Keratinocyte (primary cell): ENCODE results near the gene CPTP. TPM values are rescaled to one million over a fixed set of nuclear protein-coding genes. Genes with fewer than 3 reads are reported as not detected.

ENCODE experiments used
- DNase-seq: peaks from one replicate; pipeline ENCODE4 v3.0.0-alpha.2; 2011; ENCODE audit warnings: low read depth, missing footprints, low spot score
- FAIRE-seq: peaks from 2 replicates; lab custom pipeline; 2011; peaks lifted over from hg19 to GRCh38; lab: Jason Lieb, UNC
- H2AFZ ChIP-seq: 2 replicates; pipeline ENCODE4 v1.6.0; 2012; ENCODE audit warnings: low read length, control low read depth, inconsistent platforms; ENCODE audit not compliant: control insufficient read depth
- H3K27ac ChIP-seq: 2 replicates; pipeline ENCODE4 v1.5.1; 2011; ENCODE audit warnings: low read length; ENCODE audit not compliant: control insufficient read depth, insufficient read depth
- H3K27me3 ChIP-seq: 3 replicates; pipeline ENCODE4 v1.6.0; 2011; ENCODE audit warnings: low read length; ENCODE audit not compliant: control insufficient read depth, insufficient read depth; ENCODE audit errors: extremely low read depth
- H3K36me3 ChIP-seq, 2 experiments: 2 replicates in 1 of 2; 3 replicates in 1 of 2; pipeline ENCODE4 v1.5.1; 2011; ENCODE audit warnings: low read length in 2 of 2, mild to moderate bottlenecking in 1 of 2; ENCODE audit not compliant: control insufficient read depth in 2 of 2, insufficient read depth in 2 of 2; ENCODE audit errors: extremely low read depth in 1 of 2
- H3K4me1 ChIP-seq: 3 replicates; pipeline ENCODE4 v1.5.1; 2011; ENCODE audit warnings: low read length; ENCODE audit not compliant: control insufficient read depth, insufficient read depth; ENCODE audit errors: extremely low read depth
- H3K4me2 ChIP-seq: 3 replicates; pipeline ENCODE4 v1.6.0; 2011; ENCODE audit warnings: low read depth, low read length; ENCODE audit not compliant: control insufficient read depth, insufficient read depth; ENCODE audit errors: extremely low read depth
- H3K4me3 ChIP-seq, 3 experiments: fragments of 200-600 bp in 1 of 3; sonication (generic) in 1 of 3; 2 replicates in 2 of 3; 3 replicates in 1 of 3; pipeline ENCODE4 v1.5.1; 2011 to 2016; ENCODE audit warnings: low read length in 3 of 3, mild to moderate bottlenecking in 3 of 3, control low read depth in 2 of 3, inconsistent platforms in 1 of 3, low read depth in 1 of 3, mixed read lengths in 1 of 3, mixed run types in 1 of 3, moderate library complexity in 1 of 3; ENCODE audit not compliant: control insufficient read depth in 2 of 3, insufficient read depth in 2 of 3; ENCODE audit errors: extremely low read depth in 1 of 3
- H3K79me2 ChIP-seq: 2 replicates; pipeline ENCODE4 v1.6.0; 2012; ENCODE audit warnings: low read length; ENCODE audit not compliant: control insufficient read depth, insufficient read depth
- H3K9ac ChIP-seq: 3 replicates; pipeline ENCODE4 v1.6.0; 2011; ENCODE audit warnings: low read length; ENCODE audit not compliant: control insufficient read depth, insufficient read depth; ENCODE audit errors: extremely low read depth
- H3K9me1 ChIP-seq: 3 replicates; pipeline ENCODE4 v1.6.0; 2011; ENCODE audit warnings: low read length; ENCODE audit not compliant: control insufficient read depth, insufficient read depth; ENCODE audit errors: extremely low read depth
- H3K9me3 ChIP-seq: 2 replicates; pipeline ENCODE4 v1.5.1; 2012; ENCODE audit warnings: low read depth, low read length; ENCODE audit not compliant: control insufficient read depth
- H4K20me1 ChIP-seq: 3 replicates; pipeline ENCODE4 v1.6.0; 2011; ENCODE audit warnings: low read length; ENCODE audit not compliant: control insufficient read depth, insufficient read depth; ENCODE audit errors: extremely low read depth
- CTCF ChIP-seq, 3 experiments: IDR thresholded peaks in 1 of 3; conservative IDR thresholded peaks in 1 of 3; optimal IDR thresholded peaks in 1 of 3; 2 replicates in 2 of 3; 3 replicates in 1 of 3; pipeline versions ENCODE3 to v1.5.1; 2011; ENCODE audit warnings: low read length in 3 of 3, mild to moderate bottlenecking in 3 of 3, moderate library complexity in 2 of 3, control low read depth in 1 of 3, inconsistent platforms in 1 of 3; ENCODE audit not compliant: insufficient read depth in 2 of 3; ENCODE audit errors: extremely low read depth in 1 of 3
- EZH2 ChIP-seq: IDR thresholded peaks from one replicate; pipeline ENCODE4 v1.6.1; 2012; ENCODE audit warnings: inconsistent platforms, mild to moderate bottlenecking, low read length, moderate library complexity
- dilution Hi-C: fragments of 300-500 bp; cut with MboI; formaldehyde crosslinking; loops from one replicate; pipeline ENCODE4 v1.7.0; 2020; ENCODE audit warnings: low sequenced_read_pairs; ENCODE audit not compliant: extremely low pct_ligation_motif_present
- polyA plus RNA-seq, 5 experiments: library from polyadenylated mRNA; depleted of rRNA in 3 of 5; stranded (reverse) in 3 of 5; stranded (forward) in 1 of 5; unstranded in 1 of 5; fragments of >200 nt; gene quantifications; 1 replicate in 1 of 5; 2 replicates in 3 of 5; 3 replicates in 1 of 5; pipeline versions ENCODE4 v1.2.1 to v1.2.3, GENCODE V29; 2011 to 2012; ENCODE audit warnings: missing spikeins in 2 of 5, low read depth in 1 of 5, low replicate concordance in 1 of 5
- small RNA-seq, 3 experiments: library from RNA; depleted of rRNA; stranded (forward); fragments of <200 nt; gene quantifications; one replicate each; pipeline ENCODE3, GENCODE V24; 2012; ENCODE audit warnings: low read depth in 3 of 3, low replicate concordance in 1 of 3; ENCODE audit not compliant: insufficient read length in 3 of 3

Gene CPTP
- polyA plus RNA-seq, 1 donor (not counting 4 experiments of a cell fraction or from before 2014, with no cell fraction given) = 5.8 TPM

GRCh38 chr1:1377540-1378205 lies 53.1 kb downstream of the CPTP start:
- H3K27ac ChIP-seq = no peak overlapping the region
- dilution Hi-C loops = no loop called here

More at GRCh38 chr1:1377540-1378205, 53.1 kb downstream of the CPTP start:
- H3K4me3 ChIP-seq = no peak overlapping the region
- FAIRE-seq (no peak), DNase-seq (no peak)
- no peak overlapping the region for H3K9ac ChIP-seq
- H2AFZ ChIP-seq = no peak overlapping the region
- H4K20me1 ChIP-seq = no peaks in the 10 kb centered on the region
- no peaks in the 10 kb centered on the region for H3K9me3 ChIP-seq
- no peaks in the 10 kb centered on the region for H3K9me1 ChIP-seq
- TF ChIP-seq CTCF (optimal IDR thresholded peaks at IDR 0.05 in 1 of 3, IDR thresholded peaks at IDR 0.05 in 1 of 3, conservative IDR thresholded peaks at IDR 0.05 in 1 of 3; ENCODE audit: extremely low read depth in 1 of 3, insufficient read depth in 2 of 3, low read length in 3 of 3) (no peak), EZH2 (no peak)
- no peak overlapping the region for H3K4me2 ChIP-seq
- peaks cover 0 to 17% of the 10 kb centered on the region in 2 experiments for H3K36me3 ChIP-seq
- H3K27me3 ChIP-seq = no peaks in the 10 kb centered on the region
- peaks cover 22% of the 10 kb centered on the region for H3K79me2 ChIP-seq
- peaks cover 12% of the 10 kb centered on the region for H3K4me1 ChIP-seq

Small RNA genes within 50 kb of the gene (small RNA-seq; reads per million reads assigned to genes)
- 0 reads per million in 3 experiments for gene MIR6726

Other genes with a start within 250 kb of the CPTP start
- 6.1 to 8.8 TPM (median 8.0 TPM) in 3 replicates for gene C1orf159, start 208.7 kb upstream of the CPTP start, polyA plus RNA-seq
- not detected in 3 replicates for gene TTLL10, start 150.9 kb upstream of the CPTP start, polyA plus RNA-seq
- gene TNFRSF18, start 118.2 kb upstream of the CPTP start, polyA plus RNA-seq = 0.09 to 0.63 TPM (median 0.21 TPM) in 3 replicates
- gene TNFRSF4, start 110.6 kb upstream of the CPTP start, polyA plus RNA-seq = 0.04 TPM in 1 of 3 replicates, not detected in the others
- gene SDF4, start 92.8 kb upstream of the CPTP start, polyA plus RNA-seq = 63.5 to 103 TPM (median 66.3 TPM) in 3 replicates
- 6.8 to 9.5 TPM (median 7.8 TPM) in 3 replicates for gene B3GALT6, start 92.6 kb upstream of the CPTP start, polyA plus RNA-seq
- 0.15 to 0.46 TPM (median 0.18 TPM) in 3 replicates for gene C1QTNF12, start 78.1 kb upstream of the CPTP start, polyA plus RNA-seq
- gene UBE2J2, start 50.9 kb upstream of the CPTP start, polyA plus RNA-seq = 18.2 to 37.3 TPM (median 27.0 TPM) in 3 replicates
- 0.08 to 0.32 TPM (median 0.16 TPM) in 3 replicates for gene SCNN1D, start 44.4 kb upstream of the CPTP start, polyA plus RNA-seq
- gene ACAP3, start 16.9 kb upstream of the CPTP start, polyA plus RNA-seq = 13.4 to 45.8 TPM (median 17.4 TPM) in 3 replicates
- gene PUSL1, start 16.2 kb upstream of the CPTP start, polyA plus RNA-seq = 11.4 to 20.5 TPM (median 14.9 TPM) in 3 replicates
- gene INTS11, start 142 bp upstream of the CPTP start, polyA plus RNA-seq = 70.4 to 89.8 TPM (median 76.9 TPM) in 3 replicates
- gene TAS1R3, start 6.5 kb downstream of the CPTP start, polyA plus RNA-seq = 0.01 to 0.08 TPM (median 0.04 TPM) in 3 replicates
- 28.1 to 68.6 TPM (median 31.6 TPM) in 3 replicates for gene DVL1, start 24.6 kb downstream of the CPTP start, polyA plus RNA-seq
- gene MXRA8, start 33.8 kb downstream of the CPTP start, polyA plus RNA-seq = 0.05 to 0.14 TPM in 2 of 3 replicates, not detected in the other
- gene AURKAIP1, start 50.4 kb downstream of the CPTP start, polyA plus RNA-seq = 75.8 to 86.9 TPM (median 83.2 TPM) in 3 replicates
- gene CCNL2, start 74.5 kb downstream of the CPTP start, polyA plus RNA-seq = 97.0 to 171 TPM (median 140 TPM) in 3 replicates
- gene MRPL20, start 82.5 kb downstream of the CPTP start, polyA plus RNA-seq = 94.3 to 169 TPM (median 133 TPM) in 3 replicates
- gene ANKRD65, start 96.5 kb downstream of the CPTP start, polyA plus RNA-seq = 4.6 to 6.5 TPM (median 5.1 TPM) in 3 replicates
- 5.0 to 6.7 TPM (median 6.5 TPM) in 3 replicates for gene VWA1, start 110.9 kb downstream of the CPTP start, polyA plus RNA-seq
- 0.39 to 0.72 TPM (median 0.45 TPM) in 3 replicates for gene ATAD3C, start 124.9 kb downstream of the CPTP start, polyA plus RNA-seq
- gene ATAD3B, start 147.0 kb downstream of the CPTP start, polyA plus RNA-seq = 18.4 to 24.9 TPM (median 20.6 TPM) in 3 replicates
- 19.9 to 23.0 TPM (median 22.0 TPM) in 3 replicates for gene ATAD3A, start 187.4 kb downstream of the CPTP start, polyA plus RNA-seq
- gene TMEM240, start 215.8 kb downstream of the CPTP start, polyA plus RNA-seq = 0.12 to 0.28 TPM (median 0.12 TPM) in 3 replicates